Transverse colon (tissue), 4 donors: Measurements from ENCODE around the gene NUP205. TPM values are rescaled to one million over a fixed set of nuclear protein-coding genes. Genes with fewer than 3 reads are reported as not detected.

ENCODE experiments used
- DNase-seq: peaks from one replicate; pipeline ENCODE4 v3.0.0-alpha.2; 2019
- H3K27ac ChIP-seq, 4 donors: fragments of 200-600 bp; sonication (generic); 2 replicates each; pipeline ENCODE4 v1.5.1; 2016 to 2018; ENCODE audit warnings: inconsistent platforms in 4 of 4
- H3K27me3 ChIP-seq: fragments of 200-600 bp; sonication (generic); 2 replicates; pipeline ENCODE4 v1.5.1; 2017; ENCODE audit warnings: inconsistent platforms
- H3K36me3 ChIP-seq, 4 donors: fragments of 200-600 bp; sonication (generic); 2 replicates each; pipeline ENCODE4 v1.5.1; 2017 to 2019; ENCODE audit warnings: inconsistent platforms in 4 of 4
- H3K4me1 ChIP-seq, 4 donors: fragments of 200-600 bp; sonication (generic); 2 replicates each; pipeline ENCODE4 v1.5.1; 2017 to 2020; ENCODE audit warnings: inconsistent platforms in 4 of 4
- H3K4me3 ChIP-seq, 4 donors: fragments of 200-600 bp; sonication (generic); 1 replicate in 1 of 4; 2 replicates in 3 of 4; pipeline versions ENCODE4 v1.5.1 to v1.6.1; 2017 to 2019; ENCODE audit warnings: inconsistent platforms in 4 of 4
- H3K9me3 ChIP-seq, 2 donors: fragments of 200-600 bp; sonication (generic); 2 replicates each; pipeline ENCODE4 v1.5.1; 2017 to 2019; ENCODE audit warnings: inconsistent platforms in 2 of 2
- EP300 ChIP-seq: sonication (generic); formaldehyde crosslinking; IDR thresholded peaks from one replicate; pipeline ENCODE4 v1.6.1; 2017; ENCODE audit warnings: antibody characterized with exemption, low read depth
- POLR2A ChIP-seq: fragments of 450-650 bp; IDR thresholded peaks from one replicate; pipeline ENCODE4 v1.6.1; 2016; ENCODE audit warnings: antibody characterized with exemption, mild to moderate bottlenecking, moderate library complexity
- POLR2AphosphoS5 ChIP-seq, 3 donors: sonication (generic); formaldehyde crosslinking; IDR thresholded peaks; one replicate each; pipeline ENCODE4 v1.6.1; 2016; ENCODE audit warnings: antibody characterized with exemption in 3 of 3
- WGBS, 2 donors: methylation state at CpG; one replicate each; pipeline ENCODE4 v1.1.5; 2018; ENCODE audit warnings: low coverage in 1 of 2; 5-methylcytosine and 5-hydroxymethylcytosine counted together
- in situ Hi-C, 4 donors: fragments of 200-750 bp; cut with MboI; loops; one replicate each; pipeline versions ENCODE4 v1.15.0 to v1.15.1; 2017; ENCODE audit warnings: low sequenced_read_pairs in 3 of 4, low pct_ligation_motif_present in 1 of 4, low pct_unique_long_range_greater_than_20kb in 1 of 4
- intact Hi-C: fragments of 100-400 bp; cut with DNase I; formaldehyde crosslinking; loops from one replicate; pipeline ENCODE4 v1.15.1; 2023; ENCODE audit warnings: low total_unique reads
- total RNA-seq, 4 donors: library from RNA; depleted of rRNA; stranded (reverse); fragments of >200 nt; gene quantifications; one replicate each; pipeline ENCODE4 v1.1.0, GENCODE V29; 2016
- TF ChIP-seq, protein P1 (sequence below), 5 experiments: fragments of 200-600 bp in 3 of 5; fragments of 450-650 bp in 2 of 5; sonication (generic) in 3 of 5; IDR thresholded peaks; 1 replicate in 2 of 5; 2 replicates in 3 of 5; pipeline ENCODE4 v1.5.1; 2016 to 2017; ENCODE audit warnings: antibody characterized with exemption in 5 of 5, inconsistent platforms in 3 of 5, mild to moderate bottlenecking in 2 of 5, moderate library complexity in 1 of 5

The NUP205 gene
- total RNA-seq, 4 donors from 2014 or later: 23.2 to 84.5 (median 25.2) TPM

DNA sequence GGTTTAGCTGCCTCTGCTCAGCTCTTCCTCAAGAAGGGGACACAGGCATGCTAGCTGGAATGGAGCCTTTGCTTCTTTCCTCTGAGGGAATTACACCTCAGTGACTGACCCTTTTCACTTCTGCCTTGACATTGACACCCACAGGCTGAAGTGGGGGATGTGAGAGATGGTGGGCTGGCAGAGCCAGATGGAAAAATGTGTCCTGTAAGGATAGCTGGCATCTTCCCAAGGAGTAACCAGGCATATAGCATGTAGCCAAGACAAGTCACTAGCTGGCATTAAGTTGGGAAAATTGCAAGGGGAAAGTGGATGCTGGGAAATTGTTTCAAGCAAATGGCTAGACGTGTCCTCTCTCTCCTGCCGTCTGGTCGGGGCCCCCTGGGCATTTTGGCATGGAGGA lies 124.5 kb downstream of the NUP205 start:
- DNase-seq: no peak
- WGBS, 2 donors: 82 to 83% methylated on average over 3 of the region's 3 CpGs
- Histone ChIP-seq H3K27me3 (no peaks in the 10 kb centered on the region), H3K36me3 (no peaks in the 10 kb centered on the region), H3K4me1 (no peaks in the 10 kb centered on the region), H3K4me3 (no peak overlapping the region), H3K27ac (no peak overlapping the region), H3K9me3 (no peaks in the 10 kb centered on the region)
- intact Hi-C loops (loop anchor here (10.0 kb wide), 1 partner anchor 323 kb away; no protein-coding TSS in a partner anchor), in situ Hi-C loops (no loop called here)
- TF ChIP-seq EP300 (no peak), POLR2AphosphoS5 (IDR thresholded peaks at IDR 0.05) (no peak), POLR2A (no peak)
- TF ChIP-seq, protein P1, sequence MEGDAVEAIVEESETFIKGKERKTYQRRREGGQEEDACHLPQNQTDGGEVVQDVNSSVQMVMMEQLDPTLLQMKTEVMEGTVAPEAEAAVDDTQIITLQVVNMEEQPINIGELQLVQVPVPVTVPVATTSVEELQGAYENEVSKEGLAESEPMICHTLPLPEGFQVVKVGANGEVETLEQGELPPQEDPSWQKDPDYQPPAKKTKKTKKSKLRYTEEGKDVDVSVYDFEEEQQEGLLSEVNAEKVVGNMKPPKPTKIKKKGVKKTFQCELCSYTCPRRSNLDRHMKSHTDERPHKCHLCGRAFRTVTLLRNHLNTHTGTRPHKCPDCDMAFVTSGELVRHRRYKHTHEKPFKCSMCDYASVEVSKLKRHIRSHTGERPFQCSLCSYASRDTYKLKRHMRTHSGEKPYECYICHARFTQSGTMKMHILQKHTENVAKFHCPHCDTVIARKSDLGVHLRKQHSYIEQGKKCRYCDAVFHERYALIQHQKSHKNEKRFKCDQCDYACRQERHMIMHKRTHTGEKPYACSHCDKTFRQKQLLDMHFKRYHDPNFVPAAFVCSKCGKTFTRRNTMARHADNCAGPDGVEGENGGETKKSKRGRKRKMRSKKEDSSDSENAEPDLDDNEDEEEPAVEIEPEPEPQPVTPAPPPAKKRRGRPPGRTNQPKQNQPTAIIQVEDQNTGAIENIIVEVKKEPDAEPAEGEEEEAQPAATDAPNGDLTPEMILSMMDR (IDR thresholded peaks at IDR 0.05): no peak

DNA sequence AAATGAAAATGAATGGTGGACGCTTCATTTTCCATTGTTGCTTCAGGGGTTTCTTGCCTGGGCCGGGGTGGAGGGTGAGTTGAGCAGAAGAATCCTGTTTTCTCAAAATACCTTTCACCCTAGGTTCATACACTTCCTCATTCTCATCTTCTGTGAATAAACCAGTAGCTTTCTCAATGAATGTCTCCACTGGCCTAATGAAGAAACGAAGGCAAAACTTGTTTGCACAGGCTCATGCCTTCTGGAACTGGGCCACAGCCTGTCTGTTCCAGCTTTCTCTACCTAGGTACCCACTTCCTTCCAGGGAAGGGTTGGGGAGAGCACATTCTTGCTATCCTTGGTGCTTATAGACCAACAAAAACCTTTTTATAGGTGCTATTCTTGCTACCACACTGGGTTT lies 125.9 kb downstream of the NUP205 start:
- H3K9me3 ChIP-seq: no peaks in the 10 kb centered on the region
- TF ChIP-seq, protein P1 (IDR thresholded peaks at IDR 0.05): no peak
- TF ChIP-seq POLR2AphosphoS5 (IDR thresholded peaks at IDR 0.05) (no peak), POLR2A (no peak), EP300 (no peak)
- H3K36me3 ChIP-seq: no peaks in the 10 kb centered on the region
- DNase-seq: no peak
- H3K27me3 ChIP-seq: no peaks in the 10 kb centered on the region
- in situ Hi-C loops (no loop called here), intact Hi-C loops (loop anchor here (10.0 kb wide), 1 partner anchor 321 kb away; no protein-coding TSS in a partner anchor)
- 84 to 94% methylated on average over 2 to 3 of the region's 3 CpGs for WGBS, 2 donors
- H3K4me3 ChIP-seq: no peak overlapping the region
- H3K4me1 ChIP-seq: no peaks in the 10 kb centered on the region
- H3K27ac ChIP-seq: no peak overlapping the region

DNA sequence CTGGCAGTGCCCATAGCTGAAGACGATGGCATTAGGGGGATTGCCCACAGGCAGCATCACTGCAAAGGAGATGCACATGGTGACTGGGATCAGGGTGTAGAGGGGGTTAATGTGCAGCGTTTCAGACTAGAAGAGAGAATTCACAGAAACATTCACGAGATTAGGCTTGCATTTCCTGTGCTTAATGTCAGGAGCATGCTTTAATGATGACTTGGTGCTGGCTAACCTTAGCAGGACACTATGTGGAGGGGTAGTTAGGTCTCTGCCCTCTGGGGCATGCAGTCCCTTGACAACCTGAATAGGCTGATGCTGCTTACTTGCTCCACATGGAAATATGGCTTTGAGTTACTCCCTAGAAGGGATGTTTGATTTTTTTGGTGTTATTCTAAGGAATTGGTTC lies 126.4 kb downstream of the NUP205 start:
- DNase-seq: no peak
- WGBS, 2 donors: 50 to 72% methylated on average over 1 to 3 of the region's 3 CpGs
- Histone ChIP-seq H3K27me3 (no peaks in the 10 kb centered on the region), H3K36me3 (no peaks in the 10 kb centered on the region), H3K9me3 (no peaks in the 10 kb centered on the region), H3K4me3 (no peak overlapping the region), H3K27ac (no peak overlapping the region), H3K4me1 (no peaks in the 10 kb centered on the region)
- TF ChIP-seq EP300 (no peak), POLR2AphosphoS5 (IDR thresholded peaks at IDR 0.05) (no peak), POLR2A (no peak)
- TF ChIP-seq, protein P1 (IDR thresholded peaks at IDR 0.05): no peak
- in situ Hi-C loops (no loop called here), intact Hi-C loops (loop anchor here (10.0 kb wide), 1 partner anchor 321 kb away; no protein-coding TSS in a partner anchor)

DNA sequence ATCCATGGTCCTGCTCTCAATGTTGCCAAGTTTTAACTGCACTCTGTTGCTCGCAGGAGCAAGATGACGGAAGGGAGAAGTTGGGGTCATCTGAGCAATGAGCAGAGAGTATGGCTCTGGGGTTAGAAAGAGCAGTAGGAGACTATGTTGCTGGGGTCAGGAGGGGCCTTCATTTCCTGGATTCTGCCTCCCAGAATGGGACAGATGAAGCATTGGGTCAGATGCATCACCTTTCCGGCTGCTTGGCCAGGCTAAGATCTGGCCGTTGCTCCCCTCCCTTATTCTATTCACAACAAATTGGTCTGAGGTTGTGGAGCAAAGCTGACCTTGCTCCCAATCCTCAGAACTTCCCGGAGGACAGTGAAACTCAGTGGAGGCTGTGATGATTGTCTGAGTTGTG lies 127.0 kb downstream of the NUP205 start:
- H3K27ac ChIP-seq: no peak overlapping the region
- WGBS, 2 donors: 84 to 92% methylated on average over 3 to 5 of the region's 5 CpGs
- H3K4me3 ChIP-seq: no peak overlapping the region
- in situ Hi-C loops (no loop called here), intact Hi-C loops (loop anchor here (10.0 kb wide), 1 partner anchor 320 kb away; no protein-coding TSS in a partner anchor)
- H3K36me3 ChIP-seq: no peaks in the 10 kb centered on the region
- H3K27me3 ChIP-seq: no peaks in the 10 kb centered on the region
- no peaks in the 10 kb centered on the region for H3K9me3 ChIP-seq
- no peak for TF ChIP-seq POLR2A
- no peak for TF ChIP-seq POLR2AphosphoS5 (IDR thresholded peaks at IDR 0.05)
- TF ChIP-seq, protein P1 (IDR thresholded peaks at IDR 0.05): no peak
- no peak for DNase-seq
- no peaks in the 10 kb centered on the region for H3K4me1 ChIP-seq
